Smooth muscle cell (in vitro differentiated cells): ENCODE measurements around the gene TMEM176A. TPM values are rescaled to one million over a fixed set of nuclear protein-coding genes. Genes with fewer than 3 reads are reported as not detected.

Experiments used
- DNase-seq: peaks from one replicate; lab custom pipeline; 2025; ENCODE audit not compliant: unreplicated experiment; lab: John Stamatoyannopoulos, UW
- H2AFZ ChIP-seq: fragments of 200-600 bp; sonication (generic); 2 replicates; pipeline ENCODE4 v1.6.0; 2016; ENCODE audit warnings: antibody characterized with exemption, low read depth, mild to moderate bottlenecking
- H3F3A ChIP-seq: fragments of 200-600 bp; sonication (generic); 2 replicates; pipeline ENCODE4 v1.6.0; 2017; ENCODE audit warnings: antibody characterized with exemption, low read depth
- H3K27ac ChIP-seq: fragments of 200-600 bp; sonication (generic); 2 replicates; pipeline ENCODE4 v1.5.1; 2016; ENCODE audit warnings: low read depth, mild to moderate bottlenecking
- H3K27me3 ChIP-seq: fragments of 200-600 bp; sonication (generic); 2 replicates; pipeline ENCODE4 v1.6.1; 2016; ENCODE audit warnings: low read depth, mild to moderate bottlenecking
- H3K36me3 ChIP-seq: fragments of 200-600 bp; sonication (generic); 2 replicates; pipeline ENCODE4 v1.5.1; 2016; ENCODE audit warnings: low read depth
- H3K4me1 ChIP-seq: fragments of 200-600 bp; sonication (generic); 2 replicates; pipeline ENCODE4 v1.5.1; 2016; ENCODE audit warnings: low read depth
- H3K4me2 ChIP-seq: fragments of 200-600 bp; sonication (generic); 2 replicates; pipeline ENCODE4 v1.6.0; 2016; ENCODE audit warnings: mild to moderate bottlenecking
- H3K4me3 ChIP-seq: fragments of 200-600 bp; sonication (generic); 2 replicates; pipeline ENCODE4 v1.5.1; 2016; ENCODE audit warnings: mild to moderate bottlenecking
- H3K79me2 ChIP-seq: fragments of 200-600 bp; sonication (generic); 2 replicates; pipeline ENCODE4 v1.6.0; 2016; ENCODE audit warnings: low read depth, mild to moderate bottlenecking
- H3K9ac ChIP-seq: fragments of 200-600 bp; sonication (generic); 2 replicates; pipeline ENCODE4 v1.6.0; 2016; ENCODE audit warnings: low read depth
- H3K9me3 ChIP-seq: fragments of 200-600 bp; sonication (generic); replicated peaks from 2 replicates; pipeline ENCODE4 v1.5.1; 2016; ENCODE audit warnings: low read depth
- H4K20me1 ChIP-seq: fragments of 200-600 bp; sonication (generic); 2 replicates; pipeline ENCODE4 v1.6.0; 2016; ENCODE audit warnings: low read depth
- CTCF ChIP-seq: fragments of 200-600 bp; sonication (generic); IDR thresholded peaks from 2 replicates; pipeline ENCODE4 v1.5.1; 2017; ENCODE audit warnings: borderline replicate concordance, mild to moderate bottlenecking, antibody characterized with exemption; ENCODE audit not compliant: insufficient read depth, poor library complexity, severe bottlenecking
- WGBS: methylation state at CpG from one replicate; pipeline ENCODE4 v1.1.7; 2016; ENCODE audit warnings: low lambda C conversion rate; 5-methylcytosine and 5-hydroxymethylcytosine counted together
- polyA plus RNA-seq: library from polyadenylated mRNA; unstranded; fragments of >200 nt; fragmentation: Nextera tagmentation; extraction: Ambion mirVana; gene quantifications from 2 replicates; pipeline ENCODE4 v1.2.1, GENCODE V29; 2016
- total RNA-seq: library from RNA; depleted of rRNA; stranded (reverse); fragments of >200 nt; gene quantifications from 2 replicates; pipeline ENCODE4 v1.2.3, GENCODE V29; 2014

TMEM176A gene
- total and polyA plus RNA-seq, 2 experiments from 2014 or later: 52.8 to 105 TPM

GRCh38 chr7:150803161-150803860 lies 2.7 kb downstream of the TMEM176A start:
- Histone ChIP-seq H3F3A (no peaks in the 10 kb centered on the region), H3K27ac (no peak overlapping the region), H2AFZ (no peak overlapping the region), H3K4me3 (no peak overlapping the region), H4K20me1 (no peaks in the 10 kb centered on the region), H3K9ac (no peak overlapping the region), H3K4me2 (peak overlapping the region; percentile 4), H3K27me3 (peaks cover 37% of the 10 kb centered on the region), H3K36me3 (no peaks in the 10 kb centered on the region), H3K4me1 (no peaks in the 10 kb centered on the region), H3K9me3 (no peaks in the 10 kb centered on the region), H3K79me2 (no peaks in the 10 kb centered on the region)
- DNase-seq: no peak
- WGBS: 31% methylated on average over 10 of the region's 10 CpGs
- no peak for TF ChIP-seq CTCF

- H3K79me2 ChIP-seq: no peaks in the 10 kb centered on the region
- no peak overlapping the region for H3K27ac ChIP-seq
- no peak for DNase-seq
- H3K36me3 ChIP-seq: no peaks in the 10 kb centered on the region
- no peaks in the 10 kb centered on the region for H3K4me1 ChIP-seq
- no peak overlapping the region for H3K4me3 ChIP-seq
- no peaks in the 10 kb centered on the region for H3F3A ChIP-seq
- no peak overlapping the region for H2AFZ ChIP-seq
- H3K9ac ChIP-seq: no peak overlapping the region
- no peaks in the 10 kb centered on the region for H4K20me1 ChIP-seq
- 93% methylated on average over 5 of the region's 5 CpGs for WGBS
- no peak for TF ChIP-seq CTCF
- H3K27me3 ChIP-seq: peaks cover 23% of the 10 kb centered on the region
- no peaks in the 10 kb centered on the region for H3K9me3 ChIP-seq
- no peak overlapping the region for H3K4me2 ChIP-seq
These were observed 4.2 kb downstream of the TMEM176A start for GRCh38 chr7:150804802-150805201.

GRCh38 chr7:150805864-150806263 lies 5.3 kb downstream of the TMEM176A start:
- no peak for TF ChIP-seq CTCF
- Histone ChIP-seq H2AFZ (no peak overlapping the region), H3F3A (no peaks in the 10 kb centered on the region), H3K27me3 (peaks cover 13% of the 10 kb centered on the region), H3K79me2 (no peaks in the 10 kb centered on the region), H3K36me3 (no peaks in the 10 kb centered on the region), H3K9me3 (no peaks in the 10 kb centered on the region), H3K9ac (no peak overlapping the region), H3K4me3 (no peak overlapping the region), H3K27ac (no peak overlapping the region), H3K4me2 (no peak overlapping the region), H3K4me1 (no peaks in the 10 kb centered on the region), H4K20me1 (no peaks in the 10 kb centered on the region)
- DNase-seq: no peak

- Histone ChIP-seq H3F3A (no peaks in the 10 kb centered on the region), H3K36me3 (no peaks in the 10 kb centered on the region), H3K4me3 (no peak overlapping the region), H3K4me1 (no peaks in the 10 kb centered on the region), H3K27ac (no peak overlapping the region), H3K4me2 (no peak overlapping the region), H3K27me3 (peaks cover 7% of the 10 kb centered on the region), H3K79me2 (no peaks in the 10 kb centered on the region), H3K9ac (no peak overlapping the region), H4K20me1 (no peaks in the 10 kb centered on the region), H2AFZ (no peak overlapping the region), H3K9me3 (no peaks in the 10 kb centered on the region)
- WGBS: 94% methylated on average over 3 of the region's 3 CpGs
- DNase-seq: no peak
- TF ChIP-seq CTCF: no peak
These were observed 5.9 kb downstream of the TMEM176A start for GRCh38 chr7:150806454-150806853.
